ENCODE measurements around the gene ENPP7. TPM values are rescaled to one million over a fixed set of nuclear protein-coding genes. Genes with fewer than 3 reads are reported as not detected.

ENPP7 gene
- total and polyA plus RNA-seq, 11 donors, result not detected

DNA sequence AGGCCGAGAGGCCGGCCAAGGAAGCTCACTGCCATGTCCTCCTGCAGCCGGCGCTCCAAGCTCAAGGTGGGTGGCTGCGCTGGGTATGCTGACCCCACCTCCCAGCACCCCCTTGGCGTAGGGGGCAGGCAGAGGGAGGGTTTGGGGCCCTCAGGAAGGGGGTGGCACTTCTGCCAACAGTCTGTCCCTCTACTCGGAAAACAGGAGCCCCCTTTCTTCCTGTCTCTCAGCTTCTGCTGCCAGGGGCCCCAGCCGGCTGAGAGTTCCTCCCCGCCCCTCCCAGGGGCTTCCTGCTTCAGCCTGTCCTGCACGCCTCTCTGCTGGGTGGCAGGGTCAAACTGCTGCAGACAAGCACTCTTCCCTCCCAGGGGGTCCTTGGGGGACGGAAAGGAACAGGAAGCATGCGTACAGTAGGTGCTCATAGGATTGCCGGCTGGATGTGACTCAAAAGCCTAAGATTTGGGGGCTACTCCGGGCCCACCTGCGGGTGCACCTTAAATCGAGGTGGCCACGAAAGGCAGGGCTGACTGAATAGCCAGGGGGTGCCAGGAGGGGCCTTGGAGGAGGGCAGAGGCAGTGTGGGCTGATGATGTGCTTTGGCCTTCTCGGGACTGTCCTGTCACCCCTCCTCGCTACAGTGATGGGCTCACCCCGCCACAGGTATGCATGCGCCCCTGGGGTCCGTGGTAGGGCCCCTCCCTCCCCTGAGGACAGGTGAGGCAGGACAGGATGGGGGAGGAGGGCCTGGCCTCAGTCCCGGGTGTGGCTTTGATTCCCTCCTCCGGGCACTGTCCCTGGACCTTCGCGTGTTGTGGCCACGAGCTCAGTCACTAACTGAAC is 51.2 kb downstream of the ENPP7 start:
- Histone ChIP-seq H3K36me3 (peaks cover 0 to 7% (median 0%) of the 10 kb centered on the region in 9 donors), H3K27ac (no peak overlapping the region), H3K27me3 (peaks cover 0 to 38% (median 3%) of the 10 kb centered on the region in 9 donors), H3K4me1 (peaks cover 0 to 44% (median 19%) of the 10 kb centered on the region in 12 donors), H3K4me3 (no peak overlapping the region), H3K9me3 (no peaks in the 10 kb centered on the region)
- WGBS, 4 donors, result 70 to 86% (median 80%) methylated on average over 27 of the region's 27 CpGs
- TF ChIP-seq, protein P1, sequence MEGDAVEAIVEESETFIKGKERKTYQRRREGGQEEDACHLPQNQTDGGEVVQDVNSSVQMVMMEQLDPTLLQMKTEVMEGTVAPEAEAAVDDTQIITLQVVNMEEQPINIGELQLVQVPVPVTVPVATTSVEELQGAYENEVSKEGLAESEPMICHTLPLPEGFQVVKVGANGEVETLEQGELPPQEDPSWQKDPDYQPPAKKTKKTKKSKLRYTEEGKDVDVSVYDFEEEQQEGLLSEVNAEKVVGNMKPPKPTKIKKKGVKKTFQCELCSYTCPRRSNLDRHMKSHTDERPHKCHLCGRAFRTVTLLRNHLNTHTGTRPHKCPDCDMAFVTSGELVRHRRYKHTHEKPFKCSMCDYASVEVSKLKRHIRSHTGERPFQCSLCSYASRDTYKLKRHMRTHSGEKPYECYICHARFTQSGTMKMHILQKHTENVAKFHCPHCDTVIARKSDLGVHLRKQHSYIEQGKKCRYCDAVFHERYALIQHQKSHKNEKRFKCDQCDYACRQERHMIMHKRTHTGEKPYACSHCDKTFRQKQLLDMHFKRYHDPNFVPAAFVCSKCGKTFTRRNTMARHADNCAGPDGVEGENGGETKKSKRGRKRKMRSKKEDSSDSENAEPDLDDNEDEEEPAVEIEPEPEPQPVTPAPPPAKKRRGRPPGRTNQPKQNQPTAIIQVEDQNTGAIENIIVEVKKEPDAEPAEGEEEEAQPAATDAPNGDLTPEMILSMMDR (IDR thresholded peaks at IDR 0.05), result no peak
- no peak for TF ChIP-seq POLR2A (IDR thresholded peaks at IDR 0.05)
- intact Hi-C loops (cut with DNase I), result loop anchor here in 2 of 10 donors (10.0 kb wide), 2 partner anchors 133 to 213 kb away; no protein-coding TSS in a partner anchor
- DNase-seq, result peak in 1 of 5 donors; percentile 54
- no peak for ATAC-seq

- TF ChIP-seq, protein P1 (IDR thresholded peaks at IDR 0.05), result no peak
- no peak for TF ChIP-seq POLR2A (IDR thresholded peaks at IDR 0.05)
- H3K27me3 ChIP-seq, result peaks cover 2 to 40% (median 15%) of the 10 kb centered on the region in 9 donors
- no peak overlapping the region for H3K4me3 ChIP-seq
- WGBS, 4 donors, result 96 to 97% (median 96%) methylated on average over 15 to 18 of the region's 18 CpGs
- H3K4me1 ChIP-seq, result peaks cover 0 to 27% (median 6%) of the 10 kb centered on the region in 12 donors
- no peak overlapping the region for H3K27ac ChIP-seq
- ATAC-seq, result no peak
- peak in 1 of 5 donors; percentile 42 for DNase-seq
- H3K36me3 ChIP-seq, result peaks cover 0 to 7% (median 0%) of the 10 kb centered on the region in 9 donors
- intact Hi-C loops (cut with DNase I), result loop anchor here in 2 of 10 donors (10.0 kb wide), 2 partner anchors 131 to 211 kb away; no protein-coding TSS in a partner anchor
- no peaks in the 10 kb centered on the region for H3K9me3 ChIP-seq
Measured at GRCh38 chr17:79783891-79784290, 53.1 kb downstream of the ENPP7 start.

DNA sequence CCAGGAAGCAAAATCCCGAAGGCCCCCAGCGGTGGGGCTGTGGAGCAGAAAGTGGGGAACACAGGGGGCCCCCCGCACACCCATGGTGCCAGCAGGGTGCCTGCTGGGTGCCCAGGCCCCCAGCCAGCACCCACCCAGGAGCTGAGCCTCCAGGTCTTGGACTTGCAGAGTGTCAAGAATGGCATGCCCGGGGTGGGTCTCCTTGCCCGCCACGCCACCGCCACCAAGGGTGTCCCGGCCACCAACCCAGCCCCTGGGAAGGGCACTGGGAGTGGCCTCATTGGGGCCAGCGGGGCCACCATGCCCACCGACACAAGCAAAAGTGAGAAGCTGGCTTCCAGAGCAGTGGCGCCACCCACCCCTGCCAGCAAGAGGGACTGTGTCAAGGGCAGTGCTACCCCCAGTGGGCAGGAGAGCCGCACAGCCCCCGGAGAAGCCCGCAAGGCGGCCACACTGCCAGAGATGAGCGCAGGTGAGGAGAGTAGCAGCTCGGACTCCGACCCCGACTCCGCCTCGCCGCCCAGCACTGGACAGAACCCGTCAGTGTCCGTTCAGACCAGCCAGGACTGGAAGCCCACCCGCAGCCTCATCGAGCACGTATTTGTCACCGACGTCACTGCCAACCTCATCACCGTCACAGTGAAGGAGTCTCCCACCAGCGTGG is 53.7 kb downstream of the ENPP7 start:
- 94 to 97% (median 96%) methylated on average over 24 to 31 of the region's 31 CpGs for WGBS, 4 donors
- peak in 1 of 5 donors; percentile 51 for DNase-seq
- Histone ChIP-seq H3K27ac (no peak overlapping the region), H3K27me3 (peaks cover 8 to 42% (median 21%) of the 10 kb centered on the region in 9 donors), H3K4me1 (peaks cover 0 to 23% (median 5%) of the 10 kb centered on the region in 12 donors), H3K4me3 (no peak overlapping the region), H3K9me3 (no peaks in the 10 kb centered on the region), H3K36me3 (peaks cover 0 to 7% (median 0%) of the 10 kb centered on the region in 9 donors)
- ATAC-seq, result no peak
- TF ChIP-seq, protein P1 (IDR thresholded peaks at IDR 0.05), result no peak
- no peak for TF ChIP-seq POLR2A (IDR thresholded peaks at IDR 0.05)
- intact Hi-C loops (cut with DNase I), result loop anchor here in 4 of 10 donors (5.0 to 10.0 kb wide), 5 partner anchors 130 to 210 kb away; no protein-coding TSS in a partner anchor
